ENCODE data around the gene CASP2.

- TF ChIP-seq EZH2phosphoT487 (IDR thresholded peaks at IDR 0.05; ENCODE audit: borderline replicate concordance, low read depth) (no peak), TAF1 (IDR thresholded peaks at IDR 0.05; ENCODE audit: borderline replicate concordance, low read depth, low read length) (no peak), CTCF (IDR thresholded peaks at IDR 0.05) (no peak), GABPA (IDR thresholded peaks at IDR 0.05; ENCODE audit: low read depth) (no peak), SMC3 (IDR thresholded peaks at IDR 0.05; ENCODE audit: low read depth, low read length) (no peak), RFX5 (IDR thresholded peaks at IDR 0.05; ENCODE audit: low read length) (no peak), REST (IDR thresholded peaks at IDR 0.05; ENCODE audit: low read depth, low read length) (no peak), EP300 (IDR thresholded peaks at IDR 0.05; ENCODE audit: borderline replicate concordance in 1 of 2, low read depth in 1 of 2, low read length in 1 of 2) (no peak), FOXM1 (IDR thresholded peaks at IDR 0.05; ENCODE audit: low read depth) (no peak), NFIC (IDR thresholded peaks at IDR 0.05; ENCODE audit: borderline replicate concordance) (no peak), IRF3 (IDR thresholded peaks at IDR 0.05; ENCODE audit: low read depth, low read length) (no peak), MAX (IDR thresholded peaks at IDR 0.05; ENCODE audit: low read depth) (no peak), TCF12 (IDR thresholded peaks at IDR 0.05) (no peak), ELF1 (IDR thresholded peaks at IDR 0.05) (no peak)
These were observed 37.3 kb upstream of the CASP2 start for GRCh38 chr7:143250822-143251221.

Data from SK-N-SH (cell line).